ENCODE measurements around the gene SIK2.

Gene SIK2

DNA sequence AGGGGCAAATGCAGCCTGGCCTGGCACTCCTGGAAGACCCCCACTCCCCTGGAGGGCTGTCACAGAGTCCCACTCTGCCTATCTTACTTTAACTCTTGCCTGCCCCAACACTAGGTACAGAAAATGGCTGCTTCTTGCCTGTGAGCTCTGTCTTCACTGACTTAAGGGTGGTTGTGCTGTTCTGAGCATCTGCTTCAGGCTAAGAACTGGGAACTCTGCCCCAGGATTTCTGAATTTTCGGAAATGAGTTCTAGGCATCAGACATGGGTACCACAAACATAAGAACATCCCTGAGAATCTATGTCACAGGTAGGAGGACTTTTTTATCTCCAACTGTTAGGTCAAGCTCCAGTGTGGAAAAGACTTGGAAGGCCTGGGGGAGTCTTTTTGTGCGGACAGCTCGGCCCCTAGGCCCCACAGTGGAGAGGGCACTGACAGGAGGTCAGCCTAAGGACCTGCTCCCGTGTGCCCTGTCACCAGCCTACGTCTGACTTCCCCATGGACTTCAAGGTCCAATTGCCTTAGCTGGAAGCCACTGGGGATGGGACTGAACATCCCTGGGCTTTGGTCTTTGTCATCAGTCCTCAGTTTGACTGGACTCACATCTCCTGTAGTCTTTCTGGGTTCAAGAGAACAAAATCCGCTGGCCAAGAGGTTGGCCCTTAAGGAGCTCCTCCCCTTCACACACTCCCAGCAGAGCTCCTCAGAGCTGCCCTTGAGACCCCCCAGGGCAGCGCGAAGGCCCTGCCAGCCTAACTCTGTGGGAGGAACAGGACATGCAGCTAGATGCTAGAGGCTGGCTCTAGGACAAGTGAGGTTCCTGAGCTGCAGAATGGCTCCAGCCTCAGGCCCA is 132.1 kb downstream of the SIK2 start:
- no peak for DNase-seq

DNA sequence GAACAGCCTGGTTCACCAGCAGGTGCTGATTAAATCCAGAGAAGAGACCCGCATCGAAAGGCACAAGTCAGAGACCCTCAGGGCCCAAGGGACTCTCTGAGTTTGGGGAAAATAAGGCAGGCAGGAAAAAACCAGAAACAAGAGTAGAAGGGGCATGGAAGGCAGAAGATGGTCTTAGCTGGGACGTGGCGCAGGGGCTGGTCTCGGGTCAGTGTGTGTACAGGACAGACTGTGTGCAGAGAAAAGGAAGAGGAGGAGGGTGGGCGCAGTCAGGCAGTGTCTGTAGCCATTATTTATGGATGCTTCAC is 132.7 kb downstream of the SIK2 start:
- DNase-seq, result no peak

DNA sequence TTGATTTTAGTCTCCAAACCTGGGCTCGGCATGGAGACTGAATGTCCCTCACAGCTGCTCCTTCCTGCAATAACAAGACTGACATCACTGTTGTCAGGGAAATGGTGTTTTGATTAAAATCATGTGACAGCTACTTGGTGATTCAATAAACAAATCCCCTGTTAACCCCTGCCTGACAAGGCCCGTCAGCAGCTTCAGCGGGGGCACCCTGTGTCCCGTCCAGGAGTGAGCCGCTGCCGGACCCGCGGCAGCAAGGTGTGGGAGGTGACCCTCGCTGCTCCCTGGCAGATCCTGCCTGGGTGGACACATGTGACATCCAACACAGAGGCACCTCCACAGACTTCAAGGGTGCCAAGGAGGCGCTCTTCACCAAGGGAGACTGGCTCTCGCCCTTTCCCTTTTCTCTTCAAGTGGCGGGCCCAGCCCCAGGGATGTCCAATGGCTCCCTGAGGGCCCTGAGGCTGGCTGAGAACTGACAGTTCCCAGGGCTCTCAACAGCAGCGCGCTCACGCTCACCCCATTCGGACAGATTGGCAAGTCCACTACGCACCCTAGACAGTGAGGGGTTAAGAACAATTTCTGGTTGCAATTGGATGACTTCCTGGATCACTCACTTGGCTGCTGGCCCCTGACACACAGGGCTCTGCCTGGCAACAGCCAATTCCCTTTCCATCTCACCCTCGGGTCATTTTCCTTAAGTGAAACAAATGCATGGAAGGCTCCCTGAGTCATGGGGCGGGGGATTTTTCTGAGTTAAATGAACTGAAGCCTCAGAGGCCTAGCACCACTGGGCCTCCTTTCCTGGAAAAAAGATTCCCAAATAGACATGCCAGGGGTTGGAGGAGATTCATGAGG is 133.2 kb downstream of the SIK2 start:
- no peak for DNase-seq

DNA sequence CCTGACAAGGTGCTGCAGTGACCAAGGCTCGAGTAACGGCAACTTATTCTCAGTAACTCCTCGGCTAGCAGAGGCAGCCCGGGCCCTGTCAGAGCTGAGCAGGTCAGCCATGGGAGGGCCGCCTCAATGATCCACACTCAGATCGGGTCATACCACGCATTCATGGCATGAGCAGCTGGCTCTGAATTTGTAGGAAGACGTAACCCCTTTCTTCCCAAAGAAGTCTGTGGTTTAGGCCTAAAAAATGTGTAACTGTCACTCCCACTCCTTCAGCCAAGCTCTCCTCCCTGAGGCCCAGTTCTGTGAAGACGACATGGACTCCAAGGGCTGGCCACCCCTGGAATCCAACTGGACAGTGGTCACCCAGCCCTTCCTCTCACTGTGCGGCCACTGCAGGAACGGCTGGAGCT is 133.9 kb downstream of the SIK2 start:
- no peak for DNase-seq

DNA sequence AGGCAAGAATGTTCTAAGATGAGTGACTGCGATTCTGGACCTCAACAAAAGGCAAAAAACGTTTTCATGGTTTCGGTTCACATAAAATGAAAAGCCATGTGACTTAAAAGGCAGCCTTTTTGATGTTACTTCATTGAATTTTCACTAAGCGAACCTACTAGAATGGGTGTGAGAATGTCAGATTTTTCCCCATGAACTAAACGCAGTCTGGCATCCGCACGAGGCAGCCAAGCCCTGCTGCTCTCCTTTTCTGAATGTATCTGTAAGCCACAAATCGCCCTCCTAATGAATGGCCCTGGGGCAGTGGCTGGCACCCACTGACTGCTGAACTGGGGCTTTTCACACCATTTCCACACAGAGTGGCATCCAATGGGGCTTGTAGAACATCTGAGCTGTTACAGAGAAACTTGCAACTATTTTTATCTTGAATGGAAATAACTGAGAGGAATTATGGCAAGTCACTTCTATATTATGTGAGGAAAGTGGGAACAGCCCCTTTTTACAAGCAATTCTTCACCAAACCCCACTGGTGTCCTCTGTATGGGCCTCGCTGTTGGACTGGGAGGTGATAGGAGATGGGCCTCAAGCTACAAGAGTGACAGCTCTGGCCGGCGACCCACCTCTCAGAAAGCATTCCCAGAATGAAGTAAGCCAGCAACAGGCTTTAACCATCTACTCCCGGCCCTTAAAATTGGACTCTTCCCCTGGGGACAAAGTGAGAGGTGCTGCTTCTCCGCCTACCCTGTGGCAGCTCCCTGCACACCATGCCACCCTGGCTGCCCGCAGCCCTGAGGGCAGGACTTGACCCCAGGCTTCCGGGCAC is 134.6 kb downstream of the SIK2 start:
- no peak for DNase-seq

DNA sequence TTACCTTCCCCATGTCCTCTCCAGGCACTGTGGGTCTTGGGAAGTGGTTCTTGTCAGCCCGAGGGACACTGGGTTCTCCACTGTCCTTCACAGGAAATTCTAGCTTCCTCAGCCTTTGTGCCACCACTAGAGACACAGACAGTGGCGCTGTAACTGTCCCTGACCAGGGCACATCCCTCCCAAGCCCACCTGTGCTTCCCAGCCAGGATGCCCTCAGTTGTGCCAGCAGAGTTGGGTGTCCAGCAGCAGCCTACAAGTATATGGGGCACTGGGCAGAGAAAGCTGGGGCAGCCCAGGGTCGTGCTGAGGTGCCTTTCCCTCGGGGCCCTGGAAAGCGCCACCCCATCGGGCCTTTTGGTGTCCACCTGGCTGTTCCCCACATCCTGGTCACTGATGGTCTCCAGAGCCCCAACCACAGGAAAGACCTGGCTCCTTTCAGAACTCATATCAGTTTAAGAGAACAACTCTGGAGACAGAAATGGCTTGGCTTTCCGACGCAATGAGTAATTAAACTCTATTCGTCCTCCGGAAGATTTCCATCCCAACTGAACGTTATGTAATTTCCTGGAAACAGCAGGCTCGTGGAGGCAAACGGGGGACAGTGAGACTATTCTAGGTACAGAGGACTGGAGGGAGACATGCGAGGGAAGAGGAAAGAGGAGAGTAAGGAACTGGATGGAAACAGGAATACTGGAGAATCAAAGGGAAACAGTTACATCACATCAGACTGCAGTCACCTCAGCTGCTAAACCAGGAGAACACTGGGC is 135.4 kb downstream of the SIK2 start:
- no peak for DNase-seq

DNA sequence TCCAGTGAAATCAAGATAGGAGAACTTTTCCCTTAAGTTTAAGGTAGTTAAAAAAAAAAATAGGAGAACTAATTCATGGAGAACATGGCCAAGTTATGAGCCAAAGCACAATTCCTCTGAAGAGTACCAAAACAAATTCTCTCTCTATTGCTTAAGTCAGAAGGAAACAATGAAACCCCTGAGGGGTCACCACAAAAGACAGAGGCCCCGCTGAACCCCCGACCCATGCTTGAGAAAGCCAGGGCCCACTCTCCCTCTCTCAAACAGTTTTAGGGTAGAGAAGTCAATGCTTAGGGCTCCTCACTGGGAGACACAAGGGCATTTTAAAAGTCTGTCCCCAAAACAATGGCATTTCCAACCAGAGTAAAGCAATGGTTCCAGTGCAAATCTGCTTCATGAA is 137.1 kb downstream of the SIK2 start:
- DNase-seq, result no peak

DNA sequence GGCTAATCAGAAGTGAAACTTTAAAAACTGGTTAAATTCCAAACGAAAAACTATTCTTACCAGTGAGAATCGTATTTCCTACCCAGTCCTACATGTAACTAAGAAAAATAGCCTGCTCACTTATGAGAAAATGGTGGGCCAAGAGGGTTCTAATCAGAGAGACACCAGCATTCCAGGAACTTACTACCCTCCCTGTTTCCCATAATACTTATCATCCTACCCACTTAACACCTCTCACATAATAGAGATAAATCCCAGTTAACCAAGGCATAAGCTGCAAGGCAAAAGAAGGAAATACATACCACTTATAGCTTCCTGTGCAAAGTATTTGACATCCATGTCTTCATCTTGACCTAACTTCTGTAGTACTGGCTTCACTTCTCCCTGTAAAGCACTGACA is 139.5 kb downstream of the SIK2 start:
- DNase-seq, result no peak

DNA sequence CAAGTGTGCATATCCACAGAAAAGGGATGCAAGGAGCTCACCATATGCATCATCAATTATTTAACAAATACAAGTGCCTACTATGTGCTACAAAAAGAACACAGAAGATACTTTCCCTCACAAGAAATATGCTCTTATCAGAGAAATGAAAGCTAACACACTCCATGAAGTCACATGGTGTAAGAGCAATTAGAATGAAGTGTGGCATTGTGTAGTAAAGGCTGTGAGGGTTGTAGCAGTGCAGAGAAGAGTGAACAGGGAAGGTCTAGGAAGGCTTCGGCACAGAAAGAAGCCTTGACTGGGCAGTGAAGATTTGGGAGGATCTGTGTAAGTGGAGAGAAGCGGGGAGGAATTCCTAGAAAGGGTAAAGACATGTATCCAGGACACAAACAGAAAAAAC is 141.5 kb downstream of the SIK2 start:
- DNase-seq, result no peak

DNA sequence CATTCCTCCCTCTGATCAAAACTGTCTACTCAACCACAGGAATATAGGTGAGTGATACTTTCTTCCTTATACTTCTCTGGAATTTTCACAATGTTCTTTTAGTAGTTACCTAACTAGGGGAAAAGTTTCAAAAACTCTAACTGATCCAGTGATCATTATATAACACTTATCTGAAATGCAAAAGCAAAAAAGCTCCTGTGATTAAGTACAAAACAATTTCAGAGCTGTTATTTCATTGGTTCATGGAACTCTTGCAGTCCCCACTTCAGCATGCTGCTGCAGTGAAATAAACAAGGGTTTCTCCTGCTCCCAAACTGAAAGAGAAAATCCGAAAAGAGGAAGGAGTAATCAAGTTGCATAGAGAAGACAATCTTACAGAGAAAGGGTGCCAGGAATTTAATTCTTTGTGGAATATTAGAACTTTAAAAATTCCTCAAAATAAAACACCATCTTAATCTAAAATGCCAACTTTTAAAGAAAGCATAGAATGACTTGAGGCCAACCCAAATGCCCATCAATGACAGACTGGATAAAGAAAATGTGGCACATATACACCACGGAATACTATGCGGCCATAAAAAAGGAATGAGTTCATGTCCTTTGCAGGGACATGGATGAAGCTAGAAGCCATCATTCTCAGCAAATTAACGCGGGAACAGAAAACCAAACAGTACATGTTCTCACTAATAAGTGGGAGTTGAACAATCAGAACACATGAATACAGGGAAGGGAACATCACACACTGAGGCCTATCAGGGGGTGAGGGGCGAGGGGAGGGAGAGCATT is 143.7 kb downstream of the SIK2 start:
- DNase-seq, result peak in 1 of 4 experiments; percentile 7

DNA sequence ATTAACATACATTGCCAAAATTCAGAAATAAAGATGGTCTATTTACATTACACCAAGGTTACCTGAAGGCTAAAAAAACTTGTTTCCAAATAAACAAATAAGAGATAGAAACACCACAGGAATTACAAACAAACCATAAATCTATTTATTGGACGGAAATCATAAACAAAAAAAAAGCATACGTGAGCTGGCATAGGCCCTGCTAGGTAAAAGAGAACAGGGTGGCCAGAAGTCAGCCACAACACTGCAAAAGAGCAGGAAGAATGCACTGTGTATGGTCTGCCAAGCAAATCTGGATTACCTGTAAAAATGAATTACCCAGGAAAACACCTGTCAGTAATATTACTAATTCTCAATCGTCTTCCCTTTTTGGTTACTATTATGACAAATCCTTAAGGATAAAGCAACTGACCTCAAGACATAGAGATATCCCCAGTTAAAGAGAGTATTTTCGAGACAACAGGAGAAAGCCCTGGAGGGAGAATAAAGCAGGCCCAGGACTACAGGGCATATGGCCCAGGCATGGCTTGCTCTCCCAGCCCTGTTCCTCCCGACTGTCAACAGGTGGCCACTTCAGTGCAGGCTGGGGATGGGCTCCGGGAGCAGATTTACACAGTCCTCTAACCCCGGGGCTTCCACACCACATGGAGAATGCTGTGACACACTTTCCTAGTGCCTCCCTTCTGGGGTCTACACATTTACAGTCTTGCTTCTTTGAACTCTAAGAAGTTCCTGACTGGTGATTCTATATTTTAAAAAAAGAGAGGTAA is 146.0 kb downstream of the SIK2 start:
- no peak for DNase-seq

DNA sequence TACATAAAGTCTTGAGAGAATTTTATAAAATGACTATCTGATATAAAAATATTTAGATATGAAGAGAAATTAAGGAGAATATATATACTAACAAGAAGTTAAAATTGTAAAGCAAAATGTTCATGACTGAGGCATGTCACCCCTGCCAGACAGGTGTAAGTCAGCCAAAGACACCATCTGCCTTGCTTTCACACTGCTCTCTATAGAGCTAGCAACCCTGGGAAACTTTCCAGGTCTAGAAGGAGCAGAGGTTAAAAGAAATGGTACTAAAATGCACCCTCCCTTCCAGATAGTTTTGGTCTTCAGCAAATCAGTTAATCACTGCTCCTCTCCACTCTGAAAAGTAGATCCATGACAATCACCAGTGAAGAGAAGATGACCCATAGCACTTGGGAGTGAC is 147.4 kb downstream of the SIK2 start:
- no peak for DNase-seq

DNA sequence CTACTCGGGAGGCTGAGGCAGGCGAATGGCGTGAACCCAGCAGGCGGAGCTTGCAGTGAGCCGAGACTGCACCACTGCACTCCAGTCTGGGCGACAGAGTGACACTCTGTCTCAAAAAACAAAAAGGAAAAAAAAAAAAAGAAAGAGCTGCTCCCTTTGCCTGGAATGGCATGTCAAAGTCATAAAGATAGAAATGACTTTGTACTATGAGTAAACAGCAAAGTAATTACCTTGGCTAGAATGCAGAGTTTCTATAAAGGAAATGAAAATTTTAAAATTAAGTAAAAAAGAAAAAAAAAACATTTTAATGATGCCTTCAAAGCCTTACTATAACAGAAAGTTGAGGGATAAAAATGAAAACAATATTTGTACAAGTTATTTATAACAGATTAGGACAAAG is 153.8 kb downstream of the SIK2 start:
- DNase-seq, result no peak

DNA sequence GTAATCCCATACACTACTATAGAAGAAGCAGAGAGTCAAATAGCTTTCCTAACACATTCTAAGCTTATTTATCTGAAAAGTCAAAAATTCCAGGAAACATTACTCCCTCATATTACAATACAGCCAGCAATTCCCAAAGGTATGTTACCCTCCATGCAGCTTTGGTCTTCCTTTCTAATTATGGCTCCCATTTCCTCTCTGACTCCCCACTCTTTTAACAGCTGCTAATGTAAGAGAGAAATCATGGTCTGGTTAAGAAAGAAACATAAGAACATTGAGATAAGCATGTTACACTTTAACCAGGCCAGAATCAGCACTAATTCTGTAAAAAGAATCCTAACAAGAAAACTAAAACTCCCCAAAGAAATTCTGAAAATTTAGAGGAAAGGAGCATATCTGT is 157.1 kb downstream of the SIK2 start:
- DNase-seq, result no peak

DNA sequence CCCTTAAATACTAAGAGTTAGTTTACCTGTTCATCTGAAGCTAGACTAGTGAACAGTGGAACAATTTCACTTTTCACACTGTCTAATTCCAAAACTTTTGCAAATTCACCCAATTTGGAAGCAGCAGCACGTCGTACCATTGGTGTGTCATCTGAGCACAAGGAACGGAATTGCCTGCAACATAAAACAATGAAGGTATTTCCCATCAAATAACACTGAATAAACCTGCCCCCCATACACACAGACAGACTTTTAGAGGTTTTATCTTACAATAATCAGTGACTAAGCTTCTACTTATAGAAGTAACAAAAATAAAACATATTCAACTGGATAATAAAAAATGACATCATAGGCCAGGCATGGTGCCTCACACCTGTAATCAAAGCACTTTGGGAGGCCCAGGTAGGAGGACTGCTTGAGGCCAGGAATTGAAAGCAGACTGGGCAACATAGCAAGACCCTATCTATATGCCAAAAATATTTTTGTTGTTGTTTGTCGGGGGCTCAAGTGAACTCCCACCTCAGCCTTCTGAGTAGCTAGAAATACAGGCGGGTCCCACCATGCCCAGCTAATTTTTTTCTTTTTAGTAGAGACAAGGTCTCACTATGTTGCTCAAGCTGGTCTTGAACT is 157.6 kb downstream of the SIK2 start:
- DNase-seq, result no peak

DNA sequence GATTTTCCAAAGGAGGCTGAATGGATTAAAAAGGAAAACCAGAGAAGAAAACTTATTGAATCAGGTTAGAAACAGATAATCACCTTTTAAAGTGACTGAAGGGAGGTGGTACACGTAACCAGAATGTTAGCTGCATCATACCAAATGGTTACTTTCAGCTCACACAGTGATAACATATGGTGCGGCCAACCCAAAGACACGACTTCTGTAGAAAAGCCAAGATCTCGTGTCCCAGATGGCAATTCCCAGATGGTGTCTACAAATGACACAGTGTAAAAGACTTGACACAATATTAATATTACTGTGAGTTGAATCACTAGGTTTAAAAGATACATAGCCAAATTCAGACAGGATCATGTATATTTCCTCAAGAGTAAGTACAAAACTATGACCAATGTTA is 158.8 kb downstream of the SIK2 start:
- no peak for DNase-seq

DNA sequence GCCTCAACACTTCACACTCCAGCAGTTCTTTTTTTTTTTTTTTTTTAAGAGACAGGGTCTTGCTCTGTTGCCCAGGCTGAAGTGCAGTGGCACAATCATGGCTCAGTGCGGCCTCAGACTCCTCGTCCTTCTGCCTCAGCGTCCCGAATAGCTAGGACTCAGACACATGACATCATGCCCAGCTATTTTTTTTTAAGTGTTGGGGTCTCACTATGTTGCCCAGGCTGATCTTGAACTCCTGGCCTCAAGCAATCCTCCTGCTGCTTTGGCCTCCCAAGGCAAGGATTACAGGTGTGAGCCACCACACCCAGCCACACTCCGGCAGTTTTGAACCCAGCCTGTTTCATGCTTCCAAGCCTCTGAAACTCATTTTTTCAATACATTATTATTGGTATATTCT is 160.3 kb downstream of the SIK2 start:
- no peak for DNase-seq

DNA sequence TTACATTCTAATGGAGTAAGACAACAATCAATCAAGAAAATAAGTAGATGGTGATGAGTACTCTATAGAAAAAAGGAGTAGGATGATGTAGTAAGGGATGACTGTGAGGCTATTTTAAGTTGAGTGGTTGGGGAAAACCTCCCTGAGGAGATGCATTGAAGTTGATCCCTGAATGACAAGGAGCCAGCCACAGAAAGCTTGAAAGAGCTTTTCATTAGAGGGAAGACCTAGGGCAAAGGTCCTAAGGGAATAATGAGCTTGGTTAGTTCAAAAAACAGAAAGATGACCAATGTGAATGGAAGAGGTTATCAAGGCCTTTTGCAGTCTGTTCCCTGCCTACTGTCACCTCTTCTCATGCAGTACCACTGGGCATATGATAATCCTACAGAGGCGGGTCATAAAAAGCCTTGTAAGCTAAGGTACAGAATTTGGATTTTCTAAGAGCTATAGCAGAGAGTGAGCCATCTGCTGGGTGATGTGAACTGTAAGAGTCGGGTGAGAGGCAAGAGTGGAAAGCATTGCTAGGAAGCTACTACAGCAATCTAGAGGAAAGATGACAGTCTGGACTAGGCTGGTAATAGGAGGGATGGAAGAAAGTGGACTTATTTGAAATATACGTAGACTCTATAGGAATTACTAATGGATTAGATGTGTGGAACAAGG is 160.9 kb downstream of the SIK2 start:
- DNase-seq, result no peak

DNA sequence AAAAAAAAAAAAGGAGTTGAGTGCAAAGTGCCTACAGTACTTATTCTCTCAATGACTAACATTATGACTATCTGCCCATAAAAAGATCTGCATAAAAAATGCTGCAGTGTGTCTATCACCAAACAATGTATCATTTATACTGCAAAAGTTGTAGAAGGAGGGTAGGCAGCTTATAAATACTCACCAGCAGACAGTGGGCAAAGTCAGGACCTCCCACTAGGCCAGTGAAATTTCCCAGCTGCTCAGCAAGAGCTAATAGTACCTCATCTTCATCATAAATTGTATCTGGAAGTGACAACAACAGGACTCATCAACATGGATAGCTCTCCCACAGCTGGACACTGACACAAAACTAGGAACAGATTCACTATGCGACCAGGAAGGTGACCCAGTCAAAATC is 162.4 kb downstream of the SIK2 start:
- DNase-seq, result no peak

Measured in suppressor macrophage (primary cell).